Mesothelial cell of epicardium (in vitro differentiated cells): ENCODE results near the gene CAPN14. TPM values are rescaled to one million over a fixed set of nuclear protein-coding genes. Genes with fewer than 3 reads are reported as not detected.

ENCODE experiments used
- DNase-seq, 2 experiments: peaks; one replicate each; pipeline ENCODE4 v3.0.0; 2021; ENCODE audit warnings: low spot score in 2 of 2; ENCODE audit not compliant: unreplicated experiment in 2 of 2
- H3K27ac Mint-ChIP-seq: 2 replicates; pipeline ENCODE4 v1.8.0; 2021; ENCODE audit warnings: mixed read lengths
- H3K27me3 Mint-ChIP-seq: 2 replicates; pipeline ENCODE4 v1.8.0; 2021; ENCODE audit warnings: low read depth, mixed read lengths
- H3K36me3 Mint-ChIP-seq: 2 replicates; pipeline ENCODE4 v1.8.0; 2021; ENCODE audit warnings: mixed read lengths
- H3K4me1 Mint-ChIP-seq: 2 replicates; pipeline ENCODE4 v1.8.0; 2021; ENCODE audit warnings: mixed read lengths
- H3K4me3 Mint-ChIP-seq: 2 replicates; pipeline ENCODE4 v1.8.0; 2021; ENCODE audit warnings: mild to moderate bottlenecking, moderate library complexity, mixed read lengths
- H3K9me3 Mint-ChIP-seq: 2 replicates; pipeline ENCODE4 v1.8.0; 2021; ENCODE audit warnings: mixed read lengths
- CTCF ChIP-seq: fragments of 200-600 bp; sonication (generic); IDR thresholded peaks from one replicate; pipeline ENCODE4 v1.5.0; 2021; ENCODE audit warnings: antibody characterized with exemption; ENCODE audit not compliant: unreplicated experiment
- total RNA-seq: library from RNA; stranded (reverse); gene quantifications from 3 replicates; pipeline ENCODE4 v1.2.1, GENCODE V29; 2021

The CAPN14 gene
- total RNA-seq, 1 donor from 2014 or later, result 0.54 TPM

- Mint-ChIP-seq H3K36me3 (no peaks in the 10 kb centered on the region), H3K9me3 (no peaks in the 10 kb centered on the region), H3K4me1 (peaks cover 51% of the 10 kb centered on the region), H3K4me3 (no peak overlapping the region), H3K27me3 (no peaks in the 10 kb centered on the region), H3K27ac (no peak overlapping the region)
- no peak for DNase-seq
- no peak for TF ChIP-seq CTCF
Measured at GRCh38 chr2:31232586-31232985, 15.3 kb upstream of the CAPN14 start.

GRCh38 chr2:31231571-31232302 is 14.4 kb upstream of the CAPN14 start:
- no peak for DNase-seq
- H3K36me3 Mint-ChIP-seq, result no peaks in the 10 kb centered on the region
- peaks cover 57% of the 10 kb centered on the region for H3K4me1 Mint-ChIP-seq
- no peak overlapping the region for H3K27ac Mint-ChIP-seq
- no peak overlapping the region for H3K4me3 Mint-ChIP-seq
- TF ChIP-seq CTCF, result no peak
- no peaks in the 10 kb centered on the region for H3K27me3 Mint-ChIP-seq
- no peaks in the 10 kb centered on the region for H3K9me3 Mint-ChIP-seq

GRCh38 chr2:31230751-31231150 is 13.4 kb upstream of the CAPN14 start:
- Mint-ChIP-seq H3K36me3 (no peaks in the 10 kb centered on the region), H3K9me3 (no peaks in the 10 kb centered on the region), H3K4me1 (peaks cover 56% of the 10 kb centered on the region), H3K27ac (no peak overlapping the region), H3K4me3 (no peak overlapping the region), H3K27me3 (peaks cover 4% of the 10 kb centered on the region)
- TF ChIP-seq CTCF, result no peak
- no peak for DNase-seq

DNA sequence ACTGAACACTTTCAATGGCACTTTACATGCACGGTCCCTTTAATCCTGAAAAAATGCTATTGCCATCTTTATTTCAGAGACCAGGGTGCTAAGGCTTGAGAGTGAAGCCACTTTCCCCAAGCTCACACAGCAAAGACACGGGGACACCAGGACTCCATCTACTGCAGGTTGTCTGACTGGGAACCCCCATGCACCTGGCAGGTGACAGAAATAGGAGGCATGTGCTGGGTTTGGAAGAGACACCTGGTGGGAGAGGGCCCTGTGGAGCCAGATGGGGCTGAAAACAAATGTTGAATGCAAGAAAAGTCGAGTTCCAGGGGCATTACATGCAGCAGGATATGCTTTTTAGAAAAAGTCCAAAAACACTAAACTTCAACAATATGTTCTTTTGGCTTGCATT is 11.4 kb upstream of the CAPN14 start:
- Mint-ChIP-seq H3K36me3 (no peaks in the 10 kb centered on the region), H3K9me3 (no peaks in the 10 kb centered on the region), H3K27ac (no peak overlapping the region), H3K4me3 (no peak overlapping the region), H3K27me3 (peaks cover 4% of the 10 kb centered on the region), H3K4me1 (peaks cover 43% of the 10 kb centered on the region)
- TF ChIP-seq CTCF, result no peak
- no peak for DNase-seq

DNA sequence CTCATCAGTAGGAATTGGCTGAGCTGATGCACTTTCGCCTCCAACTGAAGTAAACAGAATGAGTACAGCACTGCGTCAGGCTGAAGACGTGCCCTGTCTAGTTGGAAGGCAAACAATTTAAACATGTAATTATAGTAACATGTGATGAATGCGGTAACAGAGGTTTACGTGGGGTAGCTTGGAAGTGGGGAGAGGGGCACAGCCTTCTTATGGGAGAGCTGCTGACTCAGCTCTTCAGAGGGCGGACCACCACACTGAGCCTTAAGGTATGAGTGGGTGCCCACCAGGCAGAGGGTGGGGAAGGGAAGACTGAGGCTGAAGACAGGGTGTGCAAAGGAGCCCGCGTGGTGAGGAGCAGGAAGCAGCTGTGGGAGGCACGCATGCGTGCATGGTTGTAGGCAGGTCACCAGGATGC is 10.4 kb upstream of the CAPN14 start:
- no peaks in the 10 kb centered on the region for H3K9me3 Mint-ChIP-seq
- peaks cover 36% of the 10 kb centered on the region for H3K4me1 Mint-ChIP-seq
- TF ChIP-seq CTCF, result no peak
- peak overlapping the region; percentile 11 for H3K27ac Mint-ChIP-seq
- H3K36me3 Mint-ChIP-seq, result no peaks in the 10 kb centered on the region
- DNase-seq, result no peak
- no peak overlapping the region for H3K4me3 Mint-ChIP-seq
- peaks cover 7% of the 10 kb centered on the region for H3K27me3 Mint-ChIP-seq
